M059J (cell line): ENCODE data around the gene FAM222B. TPM values are rescaled to one million over a fixed set of nuclear protein-coding genes. Genes with fewer than 3 reads are reported as not detected.

Experiments used
- DNase-seq: peaks from one replicate; pipeline ENCODE4 v3.0.0-alpha.2; 2012; ENCODE audit warnings: low read depth
- total RNA-seq: library from RNA; depleted of rRNA; stranded (reverse); fragments of >200 nt; shearing (Covaris generic); gene quantifications from 2 replicates; pipeline ENCODE4 v1.2.3, GENCODE V29; 2014

Gene FAM222B
- total RNA-seq, 1 experiment from 2014 or later = 13.2 TPM

DNA sequence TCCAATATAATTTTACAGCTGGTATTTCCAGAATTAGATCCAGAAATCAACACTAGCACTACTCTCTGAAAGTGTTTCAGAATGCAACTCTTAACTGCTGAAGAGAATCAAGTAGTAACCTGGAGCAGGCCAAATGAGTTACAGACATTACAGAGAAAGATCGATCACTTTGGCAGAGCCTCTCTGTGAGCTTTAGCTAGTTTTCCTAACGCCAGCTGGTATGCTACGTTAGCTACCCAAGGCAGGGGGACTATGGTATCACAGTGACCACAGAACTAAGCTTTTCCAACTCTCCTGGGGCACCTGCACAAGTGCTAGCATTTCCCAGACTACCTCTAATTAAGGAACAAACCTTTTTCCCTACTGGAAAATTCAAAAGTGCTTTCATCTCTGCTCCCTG is 68.4 kb downstream of the FAM222B start:
- DNase-seq = no peak

DNA sequence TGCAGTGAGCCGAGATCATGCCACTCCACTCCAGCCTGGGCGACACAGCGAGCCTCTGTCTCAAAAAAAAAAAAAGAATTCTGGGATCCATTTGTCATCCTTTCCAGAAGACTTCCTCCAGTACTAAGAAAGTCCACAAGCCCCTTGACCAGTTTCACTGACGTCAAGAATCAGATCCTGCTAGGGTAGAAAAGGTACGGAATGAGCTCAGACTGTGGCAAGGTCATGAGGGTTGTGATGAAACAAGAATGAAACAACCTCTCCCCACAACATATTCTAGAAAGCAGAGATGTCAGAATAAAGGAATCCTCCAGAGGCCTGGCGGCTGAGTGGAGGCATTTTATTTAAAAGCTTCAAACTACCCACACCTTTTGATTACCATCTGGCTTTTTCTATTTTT is 68.9 kb downstream of the FAM222B start:
- DNase-seq = no peak

DNA sequence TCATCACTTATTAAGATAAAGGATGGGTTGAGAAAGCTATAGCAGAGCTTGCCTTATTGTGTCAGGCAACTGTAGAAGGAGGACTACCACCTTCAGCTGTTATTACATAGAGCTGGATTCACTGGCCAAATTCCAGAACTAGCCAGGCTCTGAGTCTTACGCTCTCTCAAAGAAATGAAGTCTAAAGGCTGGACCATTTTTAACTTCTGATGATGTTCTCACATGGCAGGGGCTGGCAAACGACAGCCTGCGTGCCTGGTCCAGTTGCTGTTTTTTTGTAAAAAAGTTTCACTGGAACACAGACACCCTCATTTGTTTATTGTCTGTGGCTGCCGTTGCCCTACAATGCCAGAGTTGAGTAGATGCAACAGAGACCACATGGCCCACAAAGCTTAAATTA is 77.6 kb downstream of the FAM222B start:
- no peak for DNase-seq

DNA sequence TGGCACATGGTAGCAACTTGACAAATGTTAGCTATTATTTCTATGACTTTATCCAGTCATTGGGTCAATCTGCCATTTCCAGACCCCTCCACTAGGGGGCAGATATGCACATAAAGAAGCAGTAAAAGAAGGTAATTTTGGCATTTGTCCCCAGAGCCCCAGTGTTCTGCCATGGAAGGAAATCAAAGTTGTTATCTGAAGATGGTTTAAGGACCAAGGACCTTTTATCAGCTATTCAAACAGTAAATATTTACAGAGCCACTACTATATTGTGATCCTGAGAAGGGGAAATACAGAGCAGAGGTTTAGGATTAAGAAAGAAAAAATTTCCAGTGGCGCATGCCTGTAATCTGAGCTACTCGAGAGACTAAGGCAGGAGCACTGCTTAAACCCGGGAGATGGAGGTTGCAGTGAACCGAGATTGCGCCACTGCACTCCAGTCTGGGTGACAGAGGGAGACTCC is 78.8 kb downstream of the FAM222B start:
- peak; percentile 77 for DNase-seq

DNA sequence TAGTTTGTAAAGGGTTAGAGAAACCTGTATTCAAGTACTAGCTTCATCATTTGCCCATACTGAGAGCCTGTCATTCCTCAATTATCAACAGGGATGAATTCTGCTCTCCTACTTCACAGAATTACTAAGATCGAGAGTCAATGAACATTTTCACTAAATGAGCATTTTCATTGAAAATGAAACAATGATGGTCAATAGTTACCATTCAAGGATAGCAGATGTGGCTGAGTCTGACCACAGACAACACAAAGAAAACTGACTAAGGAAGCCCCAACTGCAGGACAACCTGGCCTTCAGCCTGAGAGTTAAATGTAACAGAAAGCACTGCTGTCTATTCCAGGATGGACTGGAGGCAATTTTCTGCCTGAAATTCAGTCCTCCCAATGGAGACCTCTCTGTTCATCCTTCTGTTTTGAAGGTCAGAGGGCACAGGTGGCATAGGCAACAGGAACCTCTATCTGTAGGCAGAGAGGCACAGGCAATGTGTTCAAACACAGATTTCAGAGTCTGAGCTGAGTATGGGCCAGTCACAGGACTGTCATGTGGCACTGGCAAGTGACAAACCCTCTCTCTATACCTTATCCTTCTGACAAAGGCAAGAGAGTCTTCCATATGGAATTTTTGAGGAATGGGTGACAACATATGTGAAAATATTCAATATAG is 79.3 kb downstream of the FAM222B start:
- DNase-seq = no peak

DNA sequence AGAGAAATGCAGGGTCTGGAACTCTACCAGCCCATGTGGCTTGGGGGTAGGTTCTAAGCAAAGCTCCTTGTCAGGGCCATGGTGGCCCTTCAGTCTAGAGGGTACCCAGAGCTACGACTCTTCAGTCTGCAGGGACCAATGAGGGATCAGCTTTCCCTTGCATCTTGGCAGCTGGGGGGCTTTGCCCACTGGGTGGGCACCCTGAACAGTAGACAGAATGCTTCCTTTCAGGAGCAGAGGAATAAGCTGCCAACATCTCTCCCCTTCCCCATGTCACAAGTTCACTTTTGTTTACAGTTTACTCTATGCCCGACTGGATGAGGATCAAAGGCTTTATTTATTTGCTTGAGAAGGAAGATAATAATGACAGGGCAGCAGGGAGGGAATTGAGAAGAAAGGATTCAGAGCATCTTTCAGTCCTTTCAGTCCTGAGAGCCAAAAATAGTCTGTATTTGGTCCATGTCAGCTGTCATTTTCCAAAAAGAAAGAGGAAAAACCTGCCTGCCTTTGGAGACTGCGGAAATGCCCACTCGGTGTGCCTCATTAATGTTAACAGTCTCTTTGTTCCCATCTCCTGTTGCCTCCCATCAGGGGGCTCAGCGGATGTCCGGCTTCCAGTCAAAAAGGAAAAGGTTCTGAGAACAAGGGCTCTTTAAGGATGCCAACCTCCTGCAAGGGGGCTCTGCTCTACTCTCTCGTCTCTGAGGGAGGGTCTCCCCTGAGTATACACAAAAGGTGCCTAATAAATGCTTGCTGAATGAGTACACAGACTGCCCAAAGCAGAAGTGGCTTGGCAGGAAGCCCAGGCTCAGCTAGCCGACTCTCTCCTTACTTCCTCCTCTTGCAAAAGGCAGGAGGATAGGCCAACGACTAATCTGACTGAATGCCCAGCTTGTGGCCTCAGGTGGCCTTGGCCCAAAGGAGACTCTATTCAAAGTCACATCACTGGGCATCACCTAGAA is 81.7 kb downstream of the FAM222B start:
- peak; percentile 64 for DNase-seq

DNA sequence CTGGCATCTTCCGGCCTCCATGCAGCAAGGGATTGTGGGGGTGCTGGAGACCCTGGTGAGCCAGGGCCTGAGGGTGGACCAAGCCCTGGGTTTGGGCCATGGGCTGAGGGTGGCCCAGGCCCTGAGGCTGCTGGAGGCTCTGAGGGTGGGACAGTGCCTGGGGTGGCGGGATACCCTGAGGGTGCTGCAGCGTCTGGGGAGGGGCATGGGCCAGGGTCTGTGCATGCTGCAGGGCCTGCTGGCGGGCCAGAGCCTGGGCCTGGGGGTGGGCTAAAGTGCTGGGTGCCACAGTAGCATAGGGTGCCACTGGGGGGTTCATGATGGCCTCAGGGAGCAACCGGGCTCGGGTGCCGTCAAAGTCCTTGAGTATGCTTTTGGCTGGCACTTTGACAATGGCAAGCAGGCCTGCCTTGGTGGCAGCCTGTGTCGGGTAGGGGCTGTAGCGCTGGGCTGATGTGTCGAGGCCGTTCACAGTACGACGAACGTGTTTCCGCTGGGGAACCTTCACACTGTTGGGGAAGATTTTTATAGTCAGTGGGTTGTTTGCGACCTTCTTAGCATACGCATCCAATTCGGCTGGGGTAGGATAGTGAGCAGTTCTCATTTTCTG is 83.2 kb downstream of the FAM222B start:
- DNase-seq = no peak

DNA sequence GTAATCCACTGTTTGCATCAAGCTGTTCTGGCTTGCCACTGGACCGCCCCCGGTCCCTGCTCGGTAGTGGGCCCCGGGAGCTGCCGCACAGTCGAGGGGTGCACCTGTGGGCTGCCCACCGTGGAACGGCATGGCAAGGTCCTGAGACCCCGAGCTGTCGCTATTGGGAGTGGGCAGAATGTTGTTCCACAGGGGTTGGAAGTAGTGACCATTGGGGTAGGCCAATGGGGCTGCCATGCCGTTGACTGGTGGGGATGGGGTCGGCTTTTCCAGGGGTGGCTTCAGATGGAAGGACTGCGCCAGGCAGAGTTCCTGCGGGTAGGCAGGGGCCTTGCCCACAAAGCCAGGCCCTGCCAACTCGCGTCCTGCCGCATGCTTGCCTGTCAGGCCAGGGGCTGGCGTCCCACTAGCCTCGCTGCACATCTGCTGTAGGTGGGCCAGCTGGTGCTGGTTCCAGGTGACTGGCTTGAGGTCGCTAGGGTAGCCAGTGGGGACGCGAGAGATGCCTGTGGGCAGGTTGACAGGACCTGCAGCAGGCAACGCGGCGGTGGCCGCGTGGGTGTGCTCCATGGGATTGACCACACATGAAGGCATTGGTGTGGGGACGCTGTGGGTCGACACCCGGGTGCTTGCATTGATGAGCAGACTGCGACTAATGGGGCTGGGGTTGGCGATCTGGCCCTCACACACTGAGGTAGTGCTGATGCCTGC is 84.0 kb downstream of the FAM222B start:
- DNase-seq = no peak

DNA sequence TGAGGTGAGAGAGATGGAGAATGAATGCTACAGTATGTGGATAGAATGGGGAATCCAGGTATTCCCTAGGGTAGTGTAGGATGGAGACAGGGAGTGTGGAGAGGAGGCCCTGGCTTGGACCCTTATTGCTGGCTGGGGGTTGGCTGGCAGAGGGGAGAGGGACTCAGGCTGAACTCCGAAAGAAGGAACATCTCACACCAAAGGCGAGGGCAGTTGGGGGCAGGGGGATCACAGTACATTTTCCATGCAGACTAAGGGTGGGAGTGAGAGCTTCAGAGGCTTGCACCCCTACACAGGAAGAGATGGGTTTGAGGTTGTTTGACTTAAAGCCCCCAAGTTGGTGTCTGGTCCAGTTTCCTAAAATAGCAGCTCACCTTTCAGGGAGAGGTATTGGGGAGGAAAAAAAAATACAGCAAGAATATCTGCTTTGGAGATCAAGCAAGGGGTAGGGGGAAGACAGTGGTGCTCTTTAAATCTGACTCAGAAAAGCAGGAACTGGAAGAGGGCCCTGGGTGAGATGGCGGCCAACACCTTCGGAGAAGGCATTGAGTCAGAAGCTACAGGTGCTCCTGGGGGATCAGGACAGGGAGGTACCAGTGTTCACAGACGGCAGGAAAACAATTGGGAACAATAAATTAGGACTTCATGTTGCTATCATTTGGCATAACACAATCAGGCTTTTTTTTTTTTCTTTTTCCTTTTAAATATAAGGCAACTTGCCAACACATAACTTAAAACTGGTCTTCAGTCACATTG is 86.4 kb downstream of the FAM222B start:
- no peak for DNase-seq

DNA sequence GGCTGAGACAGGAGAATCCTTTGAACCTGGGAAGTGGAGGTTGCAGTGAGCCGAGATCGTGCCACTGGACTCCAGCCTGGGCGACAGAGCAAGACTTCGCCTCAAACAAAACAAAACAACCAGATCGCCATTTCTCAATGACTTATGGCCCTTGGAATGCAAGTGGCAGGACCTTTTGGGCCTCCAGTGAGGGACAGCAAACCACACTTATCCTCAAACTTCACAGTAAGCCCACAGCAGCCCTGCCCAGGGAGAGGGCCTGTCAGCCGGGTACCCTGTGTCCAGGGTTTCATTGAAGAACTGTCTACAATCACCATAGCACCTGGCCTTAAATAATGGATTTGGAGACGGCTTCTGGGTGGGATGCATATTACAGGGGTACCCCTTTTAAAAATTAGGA is 87.1 kb downstream of the FAM222B start:
- peak; percentile 84 for DNase-seq

DNA sequence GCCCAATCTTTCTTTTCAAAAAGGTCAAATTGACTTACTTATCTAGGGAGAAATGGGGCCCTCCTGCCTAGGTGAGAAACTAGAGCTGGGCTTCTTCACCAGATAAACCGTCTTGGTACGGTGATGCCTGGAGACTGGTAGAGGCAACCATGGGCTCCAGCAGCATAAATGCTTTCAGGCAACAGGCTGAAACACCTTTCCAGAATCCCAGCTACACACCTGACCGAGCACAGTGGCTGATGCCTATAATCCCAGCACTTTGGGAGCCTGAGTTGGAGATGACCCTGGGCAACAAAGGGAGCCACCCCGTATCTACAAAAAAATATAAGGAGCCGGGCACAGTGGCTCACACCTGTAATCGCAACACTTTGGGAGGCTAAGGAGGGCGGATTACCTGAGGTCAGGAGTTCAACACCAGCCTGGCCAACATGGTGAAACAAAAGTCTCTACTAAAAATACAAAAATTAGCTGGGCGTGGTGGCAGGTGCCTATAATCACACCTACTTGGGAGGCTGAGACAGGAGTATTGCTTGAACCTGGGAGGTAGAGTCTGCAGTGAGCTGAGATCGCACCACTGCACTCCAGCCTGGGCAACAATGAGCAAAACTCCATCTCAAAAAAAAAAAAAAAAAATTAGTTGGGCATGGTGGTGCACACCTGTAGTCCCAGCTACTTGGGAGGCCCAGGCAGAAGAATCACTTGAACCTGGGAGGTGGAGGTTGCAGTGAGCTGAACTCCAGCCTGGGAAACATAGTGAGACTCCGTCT is 90.8 kb downstream of the FAM222B start:
- no peak for DNase-seq

DNA sequence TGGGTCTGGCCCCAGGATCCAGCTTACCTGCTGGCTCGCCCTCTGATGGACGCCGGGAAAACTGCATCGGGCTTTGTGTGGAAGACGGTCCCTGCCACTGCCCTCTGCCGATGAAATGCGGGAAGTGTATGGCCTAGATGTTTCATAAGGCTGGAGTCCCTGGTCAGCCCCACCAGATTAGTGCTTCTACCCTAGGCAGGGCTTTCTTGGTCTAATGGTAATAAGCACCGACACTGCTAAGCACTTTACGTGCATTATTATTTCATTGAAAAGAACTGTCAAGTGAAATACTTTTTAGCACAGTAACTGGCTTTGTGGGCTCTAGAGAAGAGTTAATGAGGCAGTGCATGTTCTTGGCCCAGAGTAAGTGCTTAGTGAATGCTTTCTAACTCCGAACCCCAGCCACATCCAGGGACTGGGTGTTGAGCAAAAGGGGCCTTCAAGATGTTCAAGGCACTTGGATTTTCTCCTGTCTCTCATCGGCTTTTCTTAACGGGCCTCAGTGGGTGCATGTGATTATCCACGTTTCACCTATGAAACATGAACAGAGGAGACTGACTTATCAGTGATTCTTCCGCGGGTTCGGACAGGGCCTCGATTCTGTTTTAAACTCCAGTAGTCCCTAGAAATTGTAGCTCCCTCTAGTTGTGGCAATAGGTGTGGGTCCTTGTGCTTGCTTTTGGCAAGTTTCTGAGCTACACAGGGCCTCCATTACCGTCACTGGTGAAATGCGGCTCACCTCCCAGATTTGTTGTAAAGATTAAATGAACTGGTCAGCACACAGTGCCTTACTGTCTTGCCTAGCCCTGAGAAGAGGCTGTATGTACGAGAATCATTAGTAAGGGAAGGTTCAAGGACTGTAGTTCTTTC is 92.2 kb downstream of the FAM222B start:
- peak; percentile 87 for DNase-seq

DNA sequence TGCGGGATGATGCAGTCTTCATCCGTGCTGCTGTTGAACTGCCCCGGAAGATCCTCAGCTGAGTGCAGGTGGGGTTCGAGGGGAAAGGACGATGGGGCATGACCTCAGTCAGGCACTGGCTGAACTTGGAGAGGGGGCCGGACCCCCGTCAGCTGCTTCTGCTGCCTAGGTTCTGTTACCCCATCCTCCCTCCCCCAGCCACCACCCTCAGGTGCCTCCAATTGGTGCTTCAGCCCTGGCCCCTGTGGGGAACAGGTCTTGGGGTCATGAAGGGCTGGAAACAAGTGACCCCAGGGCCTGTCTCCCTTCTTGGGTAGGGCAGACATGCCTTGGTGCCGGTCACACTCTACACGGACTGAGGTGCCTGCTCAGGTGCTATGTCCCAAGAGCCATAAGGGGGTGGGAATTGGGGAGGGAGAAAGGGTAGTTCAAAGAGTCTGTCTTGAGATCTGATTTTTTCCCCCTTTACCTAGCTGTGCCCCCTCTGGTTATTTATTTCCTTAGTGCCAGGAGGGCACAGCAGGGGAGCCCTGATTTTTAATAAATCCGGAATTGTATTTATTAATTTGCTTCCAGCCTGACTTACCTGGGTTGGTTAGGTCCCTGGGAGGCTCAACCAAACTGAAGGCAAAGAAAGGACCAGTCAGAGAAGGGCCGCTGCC is 92.9 kb downstream of the FAM222B start:
- DNase-seq = no peak

DNA sequence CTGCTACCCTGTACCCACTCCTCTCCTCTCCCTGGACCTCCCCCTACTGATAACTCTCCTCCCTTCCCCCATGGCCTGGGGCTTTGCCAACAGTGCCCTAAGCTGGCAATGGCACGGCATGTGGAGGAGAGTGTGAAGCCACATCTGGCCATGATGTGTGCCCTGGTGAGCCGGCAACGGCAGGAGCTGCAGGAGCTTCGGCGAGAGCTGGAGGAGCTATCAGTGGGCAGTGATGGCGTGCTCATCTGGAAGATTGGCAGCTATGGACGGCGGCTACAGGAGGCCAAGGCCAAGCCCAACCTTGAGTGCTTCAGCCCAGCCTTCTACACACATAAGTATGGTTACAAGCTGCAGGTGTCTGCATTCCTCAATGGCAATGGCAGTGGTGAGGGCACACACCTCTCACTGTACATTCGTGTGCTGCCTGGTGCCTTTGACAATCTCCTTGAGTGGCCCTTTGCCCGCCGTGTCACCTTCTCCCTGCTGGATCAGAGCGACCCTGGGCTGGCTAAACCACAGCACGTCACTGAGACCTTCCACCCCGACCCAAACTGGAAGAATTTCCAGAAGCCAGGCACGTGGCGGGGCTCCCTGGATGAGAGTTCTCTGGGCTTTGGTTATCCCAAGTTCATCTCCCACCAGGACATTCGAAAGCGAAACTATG is 93.6 kb downstream of the FAM222B start:
- DNase-seq = no peak

DNA sequence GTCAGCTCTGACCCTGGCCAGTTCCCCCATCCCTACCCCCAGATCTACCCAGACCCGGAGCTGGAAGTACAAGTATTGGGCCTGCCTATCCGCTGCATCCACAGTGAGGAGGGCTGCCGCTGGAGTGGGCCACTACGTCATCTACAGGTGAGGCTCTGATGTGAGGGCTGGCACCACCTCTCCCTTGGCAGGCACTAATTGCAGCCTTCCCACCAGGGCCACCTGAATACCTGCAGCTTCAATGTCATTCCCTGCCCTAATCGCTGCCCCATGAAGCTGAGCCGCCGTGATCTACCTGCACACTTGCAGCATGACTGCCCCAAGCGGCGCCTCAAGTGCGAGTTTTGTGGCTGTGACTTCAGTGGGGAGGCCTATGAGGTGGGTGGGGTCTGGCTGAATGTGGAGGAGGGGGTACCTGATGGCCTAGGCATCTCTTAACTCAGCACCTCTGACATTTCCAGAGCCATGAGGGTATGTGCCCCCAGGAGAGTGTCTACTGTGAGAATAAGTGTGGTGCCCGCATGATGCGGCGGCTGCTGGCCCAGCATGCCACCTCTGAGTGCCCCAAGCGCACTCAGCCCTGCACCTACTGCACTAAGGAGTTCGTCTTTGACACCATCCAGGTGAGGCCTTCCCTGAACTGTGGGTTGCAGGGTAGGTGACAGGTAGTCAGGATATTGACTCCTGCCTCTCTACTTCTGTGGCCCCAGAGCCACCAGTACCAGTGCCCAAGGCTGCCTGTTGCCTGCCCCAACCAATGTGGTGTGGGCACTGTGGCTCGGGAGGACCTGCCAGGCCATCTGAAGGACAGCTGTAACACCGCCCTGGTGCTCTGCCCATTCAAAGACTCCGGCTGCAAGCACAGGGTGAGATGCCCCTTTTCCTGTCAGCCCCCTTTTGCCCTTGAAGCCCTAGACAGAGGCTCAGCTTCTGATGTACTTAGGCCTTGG is 94.5 kb downstream of the FAM222B start:
- no peak for DNase-seq

DNA sequence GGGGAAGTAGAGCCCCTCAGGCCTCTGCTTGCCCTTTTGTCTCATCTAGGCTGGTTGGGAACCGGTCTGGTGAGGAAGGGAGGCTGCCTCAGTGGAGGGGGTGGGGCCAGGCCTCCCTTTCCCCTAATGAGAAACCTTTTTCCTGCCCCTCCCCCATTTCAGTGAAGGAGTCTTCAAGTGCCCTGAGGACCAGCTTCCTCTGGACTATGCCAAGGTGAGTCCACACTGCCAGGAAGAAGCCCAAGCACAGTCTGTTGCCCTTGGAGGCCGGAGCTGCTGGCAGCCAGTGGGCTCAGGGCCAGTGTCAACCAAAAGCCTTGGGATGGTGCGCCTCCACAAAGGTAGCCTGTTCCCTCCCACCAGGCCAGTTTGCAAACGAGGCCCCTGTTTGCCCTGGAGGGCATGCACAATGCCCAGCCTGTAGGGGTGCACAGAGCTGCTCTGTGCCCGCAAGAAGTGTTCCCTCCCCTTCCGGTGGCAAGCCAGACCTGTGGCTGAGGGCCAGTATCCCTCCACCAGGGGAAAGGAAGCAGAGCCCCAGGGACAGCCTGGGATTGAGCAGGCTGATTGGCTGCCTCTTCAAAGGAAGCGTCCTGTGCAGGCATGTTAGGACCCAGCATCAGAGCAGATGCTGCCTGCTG is 95.4 kb downstream of the FAM222B start:
- no peak for DNase-seq

DNA sequence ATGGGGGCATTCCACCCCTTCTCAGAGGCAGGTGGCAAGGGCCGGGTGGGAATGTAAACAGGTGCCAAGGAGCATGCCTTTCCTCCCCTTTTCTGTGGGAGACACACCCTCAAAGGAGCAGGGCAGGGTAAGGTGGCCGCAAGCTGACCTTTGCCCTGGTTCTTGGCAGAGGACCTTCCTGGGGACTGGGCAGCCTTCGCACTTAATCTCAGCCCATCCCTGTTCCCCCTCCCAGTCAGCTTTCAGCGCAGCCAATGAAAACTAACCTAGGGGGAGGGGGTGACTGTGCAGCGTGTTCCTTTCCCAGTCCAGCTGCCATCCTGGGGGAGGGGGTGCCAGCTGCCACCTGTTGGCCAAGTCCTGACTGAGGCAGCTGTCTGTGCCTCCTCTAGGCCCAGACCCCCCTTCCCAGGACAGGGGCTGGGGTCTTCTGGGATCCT is 96.0 kb downstream of the FAM222B start:
- DNase-seq = no peak
